Heart left ventricle (tissue), 16 donors: ENCODE results near the gene GEN1. TPM values are rescaled to one million over a fixed set of nuclear protein-coding genes. Genes with fewer than 3 reads are reported as not detected.
A peak's percentile ranks its signal among the peaks of the same experiment; 100 is the strongest.

Experiments used
- ATAC-seq, 4 donors: fragments of 200-7000 bp; cut with Tn5 transposase; one replicate each; pipeline ENCODE4 v1.9.1; 2020 to 2022; ENCODE audit warnings: moderate library complexity in 4 of 4, mild to moderate bottlenecking in 3 of 4, moderate number of reproducible peaks in 1 of 4
- DNase-seq, 5 donors: peaks; one replicate each; pipeline ENCODE4 v3.0.0-alpha.2; 2020
- H3K27ac ChIP-seq, 12 donors: fragments of 200-600 bp; sonication (generic) in 4 of 12; one replicate each; pipeline versions ENCODE4 v1.5.0 to v1.8.0; 2016 to 2022; ENCODE audit warnings: mild to moderate bottlenecking in 2 of 12
- H3K27me3 ChIP-seq, 9 donors: fragments of 200-600 bp; sonication (generic) in 2 of 9; one replicate each; pipeline versions ENCODE4 v1.5.1 to v1.8.0; 2016 to 2022; ENCODE audit warnings: mild to moderate bottlenecking in 3 of 9
- H3K36me3 ChIP-seq, 9 donors: fragments of 200-600 bp; sonication (generic) in 2 of 9; one replicate each; pipeline versions ENCODE4 v1.5.0 to v1.8.0; 2018 to 2022; ENCODE audit warnings: mild to moderate bottlenecking in 2 of 9
- H3K4me1 ChIP-seq, 12 donors: fragments of 200-600 bp; sonication (generic) in 4 of 12; one replicate each; pipeline versions ENCODE4 v1.5.0 to v1.8.0; 2016 to 2022; ENCODE audit warnings: mild to moderate bottlenecking in 3 of 12
- H3K4me3 ChIP-seq, 12 donors: fragments of 200-600 bp; sonication (generic) in 4 of 12; one replicate each; pipeline versions ENCODE4 v1.5.0 to v1.8.0; 2017 to 2022; ENCODE audit warnings: mild to moderate bottlenecking in 9 of 12, moderate library complexity in 4 of 12
- H3K9me3 ChIP-seq, 12 donors: fragments of 200-600 bp; sonication (generic) in 4 of 12; one replicate each; pipeline versions ENCODE4 v1.5.0 to v1.8.0; 2016 to 2022; ENCODE audit warnings: mild to moderate bottlenecking in 1 of 12
- CTCF ChIP-seq, 12 donors: fragments of 200-600 bp; sonication (generic) in 4 of 12; IDR thresholded peaks; one replicate each; pipeline versions ENCODE4 v1.5.0 to v1.8.0; 2018 to 2022; ENCODE audit warnings: antibody characterized with exemption in 12 of 12, mild to moderate bottlenecking in 5 of 12
- POLR2A ChIP-seq, 2 donors: fragments of 450-650 bp; IDR thresholded peaks; one replicate each; pipeline ENCODE4 v1.6.1; 2017; ENCODE audit warnings: antibody characterized with exemption in 2 of 2, mild to moderate bottlenecking in 2 of 2, moderate library complexity in 2 of 2
- WGBS, 4 donors: extraction: QIAGEN DNeasy Blood & Tissue Kit in 2 of 4; methylation state at CpG; one replicate each; pipeline versions ENCODE4 v1.1.5 to v1.1.7; 2013 to 2018; 5-methylcytosine and 5-hydroxymethylcytosine counted together
- intact Hi-C, 10 donors: fragments of 100-400 bp; cut with DNase I; formaldehyde crosslinking; loops; one replicate each; pipeline versions ENCODE4 v1.11.1 to v1.14.2; 2022
- polyA plus RNA-seq, 2 donors: library from polyadenylated mRNA; stranded (reverse); fragments of 200-250 nt; gene quantifications; one replicate each; pipeline ENCODE4 v1.2.3, GENCODE V29; 2013
- total RNA-seq, 9 donors: library from RNA; depleted of rRNA in 2 of 9; stranded (reverse); fragments of >200 nt in 2 of 9; fragmentation: NEBNext Ultra II Directional in 3 of 9; extraction: Animal tissue kit (Norgen Biotek cat#: 25700) in 3 of 9; gene quantifications; one replicate each; pipeline versions ENCODE4 v1.1.0 to v1.2.4, GENCODE V29; 2016 to 2023
- donor health status: ischemic (EF 13 %, LVEDD 7.1; RV severe dilation, severe dysfunction).
- donor health status: healthy with polysubstance abuse.
- donor health status: DM: no; HTN: yes; CAD: no.
- donor health status: DM: no; HTN: no; CAD: no.
- donor health status: ischemic (EF 25% LVEDD 6.9; RV normal size, moderate dysfunction).
- donor health status: ischemic (EF 25% LVEDD 5.7; RV mildly dilated, moderate dysfunction).
- donor health status: healthy.
- donor health status: DM: yes; HTN: yes; CAD: no.
- donor health status: ischemic (EF 35%, LVEDD 5.7; RV mildly dilated, moderate dysfunction).
- donor health status: nonischemic (EF 11% LVEDD 7.7; RV severe dilation, severe dysfunction).
- donor health status: DM: yes; HTN: yes; CAD: no.
- donor health status: PGD.
- donor health status: ischemic (EF 29% LVEDD 5.4; RV normal size, mild dysfunction).
- donor health status: nonischemic (EF 23%, LVEDD 6.1; RV moderate dilation, normal function).

GEN1 gene
- total and polyA plus RNA-seq, 11 donors = 1.0 to 8.8 (median 3.0) TPM

DNA sequence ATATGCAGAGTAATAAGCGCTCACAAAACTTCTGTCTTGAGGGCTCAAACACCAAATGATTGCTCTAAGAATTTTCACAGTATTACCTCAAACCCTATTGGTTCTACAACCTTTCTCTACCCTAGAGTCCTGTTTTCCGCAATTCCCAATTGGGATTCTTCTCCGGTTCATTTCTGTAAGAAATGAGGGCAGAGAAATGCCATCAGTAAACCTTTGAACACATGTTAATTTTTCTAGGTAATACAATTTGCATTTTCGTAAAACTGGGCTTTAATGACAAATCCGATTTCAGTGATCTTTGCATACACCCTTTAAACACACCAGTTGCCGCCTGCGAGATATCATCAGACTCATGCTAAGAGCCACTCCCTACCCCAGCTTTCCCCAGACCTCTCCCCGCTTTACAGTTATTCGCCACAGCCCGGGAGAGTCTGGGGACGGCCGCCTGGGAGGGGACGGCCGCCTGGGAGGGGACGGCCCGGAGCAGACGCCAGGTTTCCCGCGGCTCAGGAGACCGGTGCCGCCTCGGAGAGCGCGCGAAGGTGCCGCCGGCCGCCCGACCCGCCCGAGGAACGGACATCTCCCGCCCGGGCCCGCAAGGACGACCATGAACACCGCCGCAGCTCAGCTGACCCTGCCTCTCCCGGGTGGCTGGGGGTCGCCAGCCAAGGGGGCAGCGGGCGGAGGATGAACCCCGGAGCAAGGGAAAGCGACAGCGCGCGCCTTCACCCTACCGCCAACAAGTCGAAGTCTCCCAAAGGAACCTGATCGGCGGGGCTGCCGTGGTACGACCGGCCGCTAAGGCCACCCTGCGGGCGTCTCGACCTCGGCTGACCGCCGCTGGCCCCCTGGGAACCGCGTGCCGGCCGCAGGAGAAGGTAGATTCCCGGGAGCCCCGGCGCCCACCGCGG, 791 bp upstream of the GEN1 start:
- 1 to 3% (median 2%) methylated on average over 28 to 70 of the region's 70 CpGs for WGBS, 4 donors
- H3K9me3 ChIP-seq = no peaks in the 10 kb centered on the region
- ATAC-seq = peak; percentile 10 to 82 (median 68)

DNA sequence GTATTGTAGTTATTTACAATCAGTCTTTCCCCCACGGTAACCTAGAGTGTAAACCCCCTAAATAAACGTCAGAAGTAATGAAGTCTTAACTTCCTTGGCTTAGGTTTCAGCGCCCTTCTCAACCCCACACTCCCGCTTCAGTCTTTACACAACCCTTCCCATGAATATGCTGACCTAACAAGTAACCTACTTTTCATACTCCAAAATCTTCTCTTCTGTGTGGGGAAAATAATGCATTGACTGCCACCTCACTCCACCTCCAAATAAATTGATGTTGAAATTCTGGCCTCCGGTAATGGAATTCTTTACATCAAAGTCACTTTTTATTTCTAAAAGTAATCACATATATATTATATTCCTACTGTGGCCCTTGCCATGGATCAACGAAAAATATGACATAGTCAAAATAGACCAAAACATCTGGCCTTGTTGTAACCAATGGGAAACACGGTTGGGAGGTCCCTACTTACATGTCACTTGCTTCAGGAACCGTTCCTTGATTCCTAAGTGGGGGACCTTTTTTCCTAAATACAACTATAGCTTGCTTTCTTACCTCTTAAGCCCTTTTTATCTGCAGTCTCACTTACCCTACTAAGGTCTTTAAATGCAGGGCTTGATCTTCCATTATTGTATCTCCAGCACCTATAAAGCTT, 961 bp downstream of the GEN1 start:
- H3K9me3 ChIP-seq = no peaks in the 10 kb centered on the region
- no peak for DNase-seq
- no peaks in the 10 kb centered on the region for H3K27me3 ChIP-seq
- intact Hi-C loops = loop anchor here in 8 of 10 donors (1.0 to 10.0 kb wide), 4 partner anchors 67 to 77 kb away; no protein-coding TSS in a partner anchor
- ATAC-seq = no peak
- peak overlapping the region; percentile 71 to 100 (median 94) for H3K4me3 ChIP-seq
- H3K4me1 ChIP-seq = peaks cover 0 to 59% (median 29%) of the 10 kb centered on the region in 12 donors
- no peaks in the 10 kb centered on the region for H3K36me3 ChIP-seq
- 16 to 20% (median 18%) methylated on average over 8 of the region's 8 CpGs for WGBS, 4 donors
- TF ChIP-seq CTCF (IDR thresholded peaks at IDR 0.05) (no peak), POLR2A (IDR thresholded peaks at IDR 0.05) (no peak)
- H3K27ac ChIP-seq = peak overlapping the region in 11 of 12 donors; percentile 85 to 99 (median 98)

More for the DNA sequence above, 791 bp upstream of the GEN1 start:
- H3K4me3 ChIP-seq = peak overlapping the region; percentile 71 to 100 (median 94)
- no peaks in the 10 kb centered on the region for H3K27me3 ChIP-seq
- H3K36me3 ChIP-seq = no peaks in the 10 kb centered on the region
- peak overlapping the region; percentile 85 to 99 (median 98) for H3K27ac ChIP-seq
- peak in 1 of 2 donors; percentile 76 for TF ChIP-seq POLR2A (IDR thresholded peaks at IDR 0.05)
- TF ChIP-seq CTCF (IDR thresholded peaks at IDR 0.05) = no peak
- peak in 3 of 5 donors; percentile 43 to 54 (median 43) for DNase-seq
- peaks cover 0 to 58% (median 29%) of the 10 kb centered on the region in 12 donors for H3K4me1 ChIP-seq
- intact Hi-C loops = loop anchor here in 7 of 10 donors (1.0 to 10.0 kb wide), 4 partner anchors 69 to 79 kb away; no protein-coding TSS in a partner anchor

DNA sequence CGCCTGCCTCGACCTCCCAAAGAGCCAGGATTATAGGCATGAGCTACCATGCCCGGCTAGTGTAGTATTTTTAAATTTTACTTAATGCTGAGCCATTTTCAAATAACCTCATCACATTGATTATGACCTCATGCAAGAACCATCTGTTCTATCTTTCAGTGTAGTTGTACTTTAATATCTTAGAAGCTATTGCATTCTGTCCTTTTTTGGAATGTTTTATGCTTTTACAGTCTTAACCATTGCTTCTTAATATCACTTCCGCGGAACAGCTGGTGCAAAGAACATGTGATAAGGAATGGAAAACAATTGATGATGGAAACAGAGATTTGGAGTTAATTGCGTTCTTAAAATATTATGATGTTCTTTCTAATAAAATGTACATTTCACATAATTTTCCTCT, 2.7 kb downstream of the GEN1 start:
- Histone ChIP-seq H3K4me3 (no peak overlapping the region), H3K27me3 (no peaks in the 10 kb centered on the region), H3K27ac (no peak overlapping the region), H3K9me3 (no peaks in the 10 kb centered on the region), H3K36me3 (peaks cover 0 to 10% (median 0%) of the 10 kb centered on the region in 9 donors), H3K4me1 (peaks cover 0 to 51% (median 29%) of the 10 kb centered on the region in 12 donors)
- intact Hi-C loops = loop anchor here in 2 of 10 donors (10.0 kb wide), 1 partner anchor 68 kb away; no protein-coding TSS in a partner anchor
- ATAC-seq (no peak), DNase-seq (no peak)
- 75 to 80% (median 76%) methylated on average over 6 of the region's 6 CpGs for WGBS, 4 donors
- TF ChIP-seq POLR2A (IDR thresholded peaks at IDR 0.05) (no peak), CTCF (IDR thresholded peaks at IDR 0.05) (no peak)
